Liver (tissue), 9 donors: Measurements from ENCODE around the gene CNPY3. TPM values are rescaled to one million over a fixed set of nuclear protein-coding genes. Genes with fewer than 3 reads are reported as not detected.

Experiments used
- DNase-seq: peaks from one replicate; pipeline ENCODE4 v3.0.0-alpha.2; 2017; ENCODE audit warnings: low spot score
- H3K27ac ChIP-seq, 2 donors: one replicate each; pipeline ENCODE4 v1.7.0; 2013; ENCODE audit warnings: inconsistent platforms in 2 of 2, low read length in 2 of 2, control low read depth in 1 of 2, low read depth in 1 of 2, mild to moderate bottlenecking in 1 of 2
- H3K27me3 ChIP-seq, 4 donors: one replicate each; pipeline versions ENCODE4 v1.6.1 to v1.7.0; 2013; ENCODE audit warnings: low read length in 3 of 4, inconsistent platforms in 1 of 4, mild to moderate bottlenecking in 1 of 4, moderate library complexity in 1 of 4; ENCODE audit not compliant: control insufficient read depth in 4 of 4, insufficient read depth in 4 of 4
- H3K36me3 ChIP-seq, 4 donors: one replicate each; pipeline versions ENCODE4 v1.6.1 to v1.7.0; 2013; ENCODE audit warnings: low read length in 3 of 4, mild to moderate bottlenecking in 3 of 4, low read depth in 1 of 4, moderate library complexity in 1 of 4; ENCODE audit not compliant: control insufficient read depth in 4 of 4, insufficient read depth in 3 of 4
- H3K4me1 ChIP-seq, 4 donors: one replicate each; pipeline versions ENCODE4 v1.6.1 to v1.7.0; 2013; ENCODE audit warnings: low read length in 3 of 4, mild to moderate bottlenecking in 3 of 4, moderate library complexity in 1 of 4; ENCODE audit not compliant: control insufficient read depth in 4 of 4, insufficient read depth in 4 of 4
- H3K4me3 ChIP-seq, 3 donors: one replicate each; pipeline versions ENCODE4 v1.6.1 to v1.7.0; 2013; ENCODE audit warnings: low read length in 3 of 3, control low read depth in 1 of 3, low read depth in 1 of 3, mild to moderate bottlenecking in 1 of 3
- H3K9ac ChIP-seq, 2 donors: one replicate each; pipeline ENCODE4 v1.7.0; 2013; ENCODE audit warnings: low read length in 2 of 2, mild to moderate bottlenecking in 2 of 2, moderate library complexity in 2 of 2, control low read depth in 1 of 2, low read depth in 1 of 2
- H3K9me3 ChIP-seq, 4 donors: one replicate each; pipeline versions ENCODE4 v1.6.1 to v1.7.0; 2013; ENCODE audit warnings: low read length in 3 of 4; ENCODE audit not compliant: control insufficient read depth in 4 of 4
- EGR1 ChIP-seq, 2 donors: IDR thresholded peaks; 2 replicates each; pipeline ENCODE4 v1.6.1; 2016 to 2018; ENCODE audit warnings: antibody characterized with exemption in 2 of 2, low read depth in 2 of 2
- FOXA1 ChIP-seq: IDR thresholded peaks from 2 replicates; pipeline ENCODE4 v1.6.1; 2016; ENCODE audit warnings: antibody characterized with exemption
- FOXA2 ChIP-seq: IDR thresholded peaks from 2 replicates; pipeline ENCODE4 v1.6.1; 2016; ENCODE audit warnings: antibody characterized with exemption
- GABPA ChIP-seq, 2 donors: IDR thresholded peaks in 1 of 2; conservative IDR thresholded peaks in 1 of 2; 2 replicates each; pipeline ENCODE4 v1.6.1; 2016; ENCODE audit warnings: antibody characterized with exemption in 2 of 2, mild to moderate bottlenecking in 1 of 2, moderate library complexity in 1 of 2
- HNF4A ChIP-seq, 2 donors: conservative IDR thresholded peaks; 2 replicates each; pipeline ENCODE4 v1.6.1; 2016; ENCODE audit warnings: antibody characterized with exemption in 2 of 2, mild to moderate bottlenecking in 2 of 2
- JUND ChIP-seq, 2 donors: IDR thresholded peaks; 2 replicates each; pipeline ENCODE4 v1.6.1; 2016; ENCODE audit warnings: antibody characterized with exemption in 2 of 2
- NR2F2 ChIP-seq: IDR thresholded peaks from 2 replicates; pipeline ENCODE4 v1.6.1; 2016; ENCODE audit warnings: antibody characterized with exemption
- RAD21 ChIP-seq, 2 donors: IDR thresholded peaks; 2 replicates each; pipeline ENCODE4 v1.6.1; 2016; ENCODE audit warnings: antibody characterized with exemption in 2 of 2, mild to moderate bottlenecking in 2 of 2
- RXRA ChIP-seq, 2 donors: IDR thresholded peaks; 2 replicates each; pipeline ENCODE4 v1.6.1; 2017 to 2018; ENCODE audit warnings: antibody characterized with exemption in 2 of 2, mild to moderate bottlenecking in 1 of 2
- SP1 ChIP-seq: IDR thresholded peaks from 2 replicates; pipeline ENCODE4 v1.6.1; 2018; ENCODE audit warnings: antibody characterized with exemption, mild to moderate bottlenecking
- WGBS: extraction: QIAGEN DNeasy Blood & Tissue Kit; methylation state at CpG from one replicate; pipeline ENCODE4 v1.1.7; 2013; 5-methylcytosine and 5-hydroxymethylcytosine counted together
- polyA plus RNA-seq, 2 donors: library from polyadenylated mRNA; stranded (reverse) in 1 of 2; unstranded in 1 of 2; fragments of 200-250 nt in 1 of 2; fragments of >200 nt in 1 of 2; fragmentation: Nextera tagmentation in 1 of 2; extraction: Ambion mirVana in 1 of 2; gene quantifications; one replicate each; pipeline versions ENCODE4 v1.2.1 to v1.2.3, GENCODE V29; 2013 to 2015
- total RNA-seq, 2 donors: library from RNA; depleted of rRNA; stranded (reverse); fragments of >200 nt; gene quantifications; one replicate each; pipeline ENCODE4 v1.2.3, GENCODE V29; 2014
- TF ChIP-seq, protein P1 (sequence below): fragments of 150-350 bp; IDR thresholded peaks from 2 replicates; pipeline ENCODE4 v1.5.1; 2017; ENCODE audit warnings: improper control_type of control experiment, low read depth, low read length; ENCODE audit not compliant: missing input control
- TF ChIP-seq, protein P2 (sequence below): IDR thresholded peaks from 2 replicates; pipeline ENCODE4 v1.6.1; 2016; ENCODE audit warnings: antibody characterized with exemption
- TF ChIP-seq, protein P3 (sequence below): IDR thresholded peaks from 2 replicates; pipeline ENCODE4 v1.6.1; 2016; ENCODE audit warnings: antibody characterized with exemption
- TF ChIP-seq, protein P4 (sequence below): IDR thresholded peaks from 2 replicates; pipeline ENCODE4 v1.6.1; 2016; ENCODE audit warnings: antibody characterized with exemption, mild to moderate bottlenecking
- donor health status: healthy.
- donor health status: healthy.
- donor health status: healthy.
- donor health status: healthy.
- donor health status: healthy.

CNPY3 gene
- total and polyA plus RNA-seq, 4 donors: 17.2 to 41.0 (median 27.2) TPM

DNA sequence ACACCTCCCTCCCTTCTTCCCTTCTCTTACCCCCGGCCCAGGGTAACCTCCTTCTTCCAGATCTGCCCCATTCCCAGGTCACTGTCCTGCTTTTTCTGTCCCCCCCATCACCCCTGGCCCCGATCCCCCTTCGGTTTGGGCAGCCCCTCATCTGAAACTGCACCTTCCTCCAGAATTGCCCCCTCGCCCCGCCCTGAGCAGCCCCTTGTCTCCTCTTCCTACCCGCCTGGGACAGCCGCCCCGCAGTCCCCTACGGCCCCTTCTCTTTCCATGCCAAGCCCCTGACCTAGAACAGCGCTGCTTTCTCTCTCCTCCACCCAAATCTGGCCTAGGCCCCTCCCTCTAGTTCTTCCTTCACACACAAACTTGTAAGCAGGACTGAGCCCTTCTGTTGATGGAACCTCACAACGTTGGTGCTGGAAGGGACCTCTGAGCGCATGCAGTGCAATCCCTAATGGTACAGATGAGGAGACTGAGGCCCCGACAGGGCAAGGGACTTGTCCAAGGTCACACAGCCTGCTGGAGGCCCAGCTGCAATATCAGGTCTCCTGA lies 55.7 kb downstream of the CNPY3 start:
- WGBS: 14% methylated on average over 13 of the region's 13 CpGs
- TF ChIP-seq RAD21 (IDR thresholded peaks at IDR 0.05) (no peak), GABPA (IDR thresholded peaks at IDR 0.05 in 1 of 2, conservative IDR thresholded peaks at IDR 0.05 in 1 of 2) (no peak)
- TF ChIP-seq, protein P1, sequence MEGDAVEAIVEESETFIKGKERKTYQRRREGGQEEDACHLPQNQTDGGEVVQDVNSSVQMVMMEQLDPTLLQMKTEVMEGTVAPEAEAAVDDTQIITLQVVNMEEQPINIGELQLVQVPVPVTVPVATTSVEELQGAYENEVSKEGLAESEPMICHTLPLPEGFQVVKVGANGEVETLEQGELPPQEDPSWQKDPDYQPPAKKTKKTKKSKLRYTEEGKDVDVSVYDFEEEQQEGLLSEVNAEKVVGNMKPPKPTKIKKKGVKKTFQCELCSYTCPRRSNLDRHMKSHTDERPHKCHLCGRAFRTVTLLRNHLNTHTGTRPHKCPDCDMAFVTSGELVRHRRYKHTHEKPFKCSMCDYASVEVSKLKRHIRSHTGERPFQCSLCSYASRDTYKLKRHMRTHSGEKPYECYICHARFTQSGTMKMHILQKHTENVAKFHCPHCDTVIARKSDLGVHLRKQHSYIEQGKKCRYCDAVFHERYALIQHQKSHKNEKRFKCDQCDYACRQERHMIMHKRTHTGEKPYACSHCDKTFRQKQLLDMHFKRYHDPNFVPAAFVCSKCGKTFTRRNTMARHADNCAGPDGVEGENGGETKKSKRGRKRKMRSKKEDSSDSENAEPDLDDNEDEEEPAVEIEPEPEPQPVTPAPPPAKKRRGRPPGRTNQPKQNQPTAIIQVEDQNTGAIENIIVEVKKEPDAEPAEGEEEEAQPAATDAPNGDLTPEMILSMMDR: no peak
- no peaks in the 10 kb centered on the region for H3K27me3 ChIP-seq
- peak overlapping the region; percentile 73 to 74 for H3K27ac ChIP-seq
- DNase-seq: no peak
- H3K36me3 ChIP-seq: peaks cover 2 to 7% (median 5%) of the 10 kb centered on the region in 4 donors
- H3K4me1 ChIP-seq: peaks cover 4 to 18% (median 17%) of the 10 kb centered on the region in 4 donors
- peak overlapping the region; percentile 47 to 49 for H3K9ac ChIP-seq
- peak overlapping the region; percentile 33 to 86 (median 81) for H3K4me3 ChIP-seq
- no peaks in the 10 kb centered on the region for H3K9me3 ChIP-seq

DNA sequence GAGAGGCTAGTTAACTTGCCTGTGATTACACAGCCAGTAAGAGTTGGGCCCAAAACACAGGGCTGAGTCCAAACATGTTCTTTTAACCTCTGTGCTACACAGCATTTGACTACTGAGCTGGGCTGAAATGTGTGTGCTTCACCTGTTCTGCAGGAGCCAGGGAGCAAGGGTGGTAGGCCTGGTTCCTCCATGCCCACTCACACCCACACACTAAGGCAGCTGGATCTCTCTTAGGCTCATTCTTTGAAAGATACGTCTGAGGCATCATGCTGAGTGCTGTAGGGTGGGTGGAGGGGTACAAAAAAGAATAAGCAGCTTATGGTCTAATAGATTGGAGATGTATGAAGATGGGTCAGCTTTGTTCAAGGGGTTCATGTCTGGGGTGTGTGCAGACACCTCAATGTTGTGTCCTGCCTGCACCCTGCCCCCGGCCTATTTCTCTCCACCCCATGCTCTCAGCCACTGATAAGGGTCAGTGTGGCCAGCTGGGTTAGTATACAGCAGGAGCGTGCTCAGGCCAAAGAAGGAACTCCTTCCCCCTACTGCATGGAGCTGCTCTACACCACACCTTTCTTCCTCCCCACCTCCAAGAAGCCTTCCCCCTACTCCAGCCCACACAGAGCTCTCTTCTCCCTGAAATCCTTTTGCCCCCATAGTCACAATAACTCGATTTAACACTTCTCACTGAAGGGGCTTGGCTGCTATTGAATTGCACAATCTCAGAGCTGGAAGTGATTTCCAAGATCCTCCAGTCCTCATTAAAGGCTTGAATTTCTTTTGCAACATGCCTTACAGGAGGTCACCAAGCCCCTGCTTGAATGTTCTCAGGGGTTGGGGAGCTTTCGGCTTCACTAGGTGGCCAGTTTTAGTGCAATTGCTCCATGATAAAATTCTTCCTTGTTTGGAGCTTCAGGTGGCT lies 58.5 kb downstream of the CNPY3 start:
- no peak overlapping the region for H3K27ac ChIP-seq
- 86% methylated on average over 5 of the region's 5 CpGs for WGBS

More for the DNA sequence above, 58.5 kb downstream of the CNPY3 start:
- H3K36me3 ChIP-seq: peaks cover 2 to 14% (median 10%) of the 10 kb centered on the region in 4 donors
- no peaks in the 10 kb centered on the region for H3K27me3 ChIP-seq
- no peaks in the 10 kb centered on the region for H3K9me3 ChIP-seq
- peaks cover 2 to 18% (median 16%) of the 10 kb centered on the region in 4 donors for H3K4me1 ChIP-seq
- TF ChIP-seq, protein P2, sequence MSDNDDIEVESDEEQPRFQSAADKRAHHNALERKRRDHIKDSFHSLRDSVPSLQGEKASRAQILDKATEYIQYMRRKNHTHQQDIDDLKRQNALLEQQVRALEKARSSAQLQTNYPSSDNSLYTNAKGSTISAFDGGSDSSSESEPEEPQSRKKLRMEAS: no peak
- no peak for TF ChIP-seq FOXA1
- TF ChIP-seq, protein P3, sequence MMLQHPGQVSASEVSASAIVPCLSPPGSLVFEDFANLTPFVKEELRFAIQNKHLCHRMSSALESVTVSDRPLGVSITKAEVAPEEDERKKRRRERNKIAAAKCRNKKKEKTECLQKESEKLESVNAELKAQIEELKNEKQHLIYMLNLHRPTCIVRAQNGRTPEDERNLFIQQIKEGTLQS: no peak
- TF ChIP-seq JUND (IDR thresholded peaks at IDR 0.05): no peak
- no peak for TF ChIP-seq FOXA2
- no peak for TF ChIP-seq SP1
- TF ChIP-seq HNF4A (conservative IDR thresholded peaks at IDR 0.05): no peak
- TF ChIP-seq RAD21 (IDR thresholded peaks at IDR 0.05): no peak
- TF ChIP-seq NR2F2: no peak
- TF ChIP-seq RXRA (IDR thresholded peaks at IDR 0.05): no peak
- TF ChIP-seq, protein P1: no peak
- no peak for TF ChIP-seq EGR1 (IDR thresholded peaks at IDR 0.05; ENCODE audit: low read depth in 2 of 2)
- TF ChIP-seq, protein P4, sequence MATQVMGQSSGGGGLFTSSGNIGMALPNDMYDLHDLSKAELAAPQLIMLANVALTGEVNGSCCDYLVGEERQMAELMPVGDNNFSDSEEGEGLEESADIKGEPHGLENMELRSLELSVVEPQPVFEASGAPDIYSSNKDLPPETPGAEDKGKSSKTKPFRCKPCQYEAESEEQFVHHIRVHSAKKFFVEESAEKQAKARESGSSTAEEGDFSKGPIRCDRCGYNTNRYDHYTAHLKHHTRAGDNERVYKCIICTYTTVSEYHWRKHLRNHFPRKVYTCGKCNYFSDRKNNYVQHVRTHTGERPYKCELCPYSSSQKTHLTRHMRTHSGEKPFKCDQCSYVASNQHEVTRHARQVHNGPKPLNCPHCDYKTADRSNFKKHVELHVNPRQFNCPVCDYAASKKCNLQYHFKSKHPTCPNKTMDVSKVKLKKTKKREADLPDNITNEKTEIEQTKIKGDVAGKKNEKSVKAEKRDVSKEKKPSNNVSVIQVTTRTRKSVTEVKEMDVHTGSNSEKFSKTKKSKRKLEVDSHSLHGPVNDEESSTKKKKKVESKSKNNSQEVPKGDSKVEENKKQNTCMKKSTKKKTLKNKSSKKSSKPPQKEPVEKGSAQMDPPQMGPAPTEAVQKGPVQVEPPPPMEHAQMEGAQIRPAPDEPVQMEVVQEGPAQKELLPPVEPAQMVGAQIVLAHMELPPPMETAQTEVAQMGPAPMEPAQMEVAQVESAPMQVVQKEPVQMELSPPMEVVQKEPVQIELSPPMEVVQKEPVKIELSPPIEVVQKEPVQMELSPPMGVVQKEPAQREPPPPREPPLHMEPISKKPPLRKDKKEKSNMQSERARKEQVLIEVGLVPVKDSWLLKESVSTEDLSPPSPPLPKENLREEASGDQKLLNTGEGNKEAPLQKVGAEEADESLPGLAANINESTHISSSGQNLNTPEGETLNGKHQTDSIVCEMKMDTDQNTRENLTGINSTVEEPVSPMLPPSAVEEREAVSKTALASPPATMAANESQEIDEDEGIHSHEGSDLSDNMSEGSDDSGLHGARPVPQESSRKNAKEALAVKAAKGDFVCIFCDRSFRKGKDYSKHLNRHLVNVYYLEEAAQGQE: no peak
- H3K9ac ChIP-seq: no peak overlapping the region
- H3K4me3 ChIP-seq: no peak overlapping the region
- DNase-seq: no peak
